Measurements from ENCODE around the gene UPK1B. TPM values are rescaled to one million over a fixed set of nuclear protein-coding genes. Genes with fewer than 3 reads are reported as not detected.
"Not testable (repeated sequence)": the region's sequence is repeated elsewhere in the genome, so short reads cannot be mapped to it uniquely, and the experiment has no call there.

Gene UPK1B
- total and polyA plus RNA-seq, 2 donors (not counting 3 experiments of a cell fraction or from before 2014, with no cell fraction given), result not detected

DNA sequence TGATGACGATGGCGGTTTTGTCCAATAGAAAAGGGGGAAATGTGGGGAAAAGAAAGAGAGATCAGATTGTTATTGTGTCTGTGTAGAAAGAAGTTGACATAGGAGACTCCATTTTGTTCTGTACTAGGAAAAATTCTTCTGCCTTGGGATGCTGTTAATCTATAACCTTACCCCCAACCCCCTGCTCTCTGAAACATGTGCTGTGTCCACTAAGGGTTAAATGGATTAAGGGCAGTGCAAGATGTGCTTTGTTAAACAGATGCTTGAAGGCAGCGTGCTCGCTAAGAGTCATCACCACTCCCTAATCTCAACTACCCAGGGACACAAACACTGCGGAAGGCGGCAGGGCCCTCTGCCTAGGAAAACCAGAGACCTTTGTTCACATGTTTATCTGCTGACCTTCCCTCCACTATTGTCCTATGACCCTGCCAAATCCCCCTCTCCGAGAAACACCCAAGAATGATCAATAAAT, 69.7 kb downstream of the UPK1B start:
- DNase-seq (ENCODE audit: low read depth, low spot score); FAIRE-seq; dilution Hi-C loops (cut with MboI; ENCODE audit: extremely low pct_ligation_motif_present, low sequenced_read_pairs); H2AFZ ChIP-seq (ENCODE audit: low read depth, low read length); H3K36me3 ChIP-seq (ENCODE audit: control insufficient read depth in 2 of 2, extremely low read depth in 1 of 2, insufficient read depth in 2 of 2, low read length in 2 of 2); POLR2A ChIA-PET; H3K4me2 ChIP-seq (ENCODE audit: insufficient read depth, low read length); H4K20me1 ChIP-seq (replicated peaks; ENCODE audit: control insufficient read depth, extremely low read depth, insufficient read depth, low read length); H3K9me1 ChIP-seq (replicated peaks; ENCODE audit: control insufficient read depth, extremely low read depth, insufficient read depth, low read length); H3K9me3 ChIP-seq (replicated peaks; ENCODE audit: control insufficient read depth, insufficient read depth, low read length); H3K4me3 ChIP-seq (replicated peaks in 1 of 3; ENCODE audit: insufficient read depth in 1 of 3, low read depth in 1 of 3, low read length in 3 of 3); H3K27ac ChIP-seq (ENCODE audit: insufficient read depth, low read depth, low read length); H3K9ac ChIP-seq (replicated peaks; ENCODE audit: extremely low read depth, insufficient read depth, low read length); H3K27me3 ChIP-seq (ENCODE audit: control insufficient read depth in 2 of 2, insufficient read depth in 2 of 2, low read length in 2 of 2); BruUV-seq (replicated peaks); H3K79me2 ChIP-seq (ENCODE audit: control insufficient read depth, insufficient read depth, low read length); intact Hi-C loops (cut with micrococcal nuclease); CTCF ChIA-PET: not testable (repeated sequence)
- H3K4me1 ChIP-seq (ENCODE audit: control insufficient read depth, extremely low read depth, insufficient read depth, low read length), result peaks cover 13% of the 10 kb centered on the region

GRCh38 chr3:119243712-119244111, 70.3 kb downstream of the UPK1B start:
- dilution Hi-C loops (cut with MboI; ENCODE audit: extremely low pct_ligation_motif_present, low sequenced_read_pairs) (no loop called here), intact Hi-C loops (cut with micrococcal nuclease) (no loop called here)
- Histone ChIP-seq H3K9me3 (replicated peaks; ENCODE audit: control insufficient read depth, insufficient read depth, low read length) (no peaks in the 10 kb centered on the region), H3K27me3 (ENCODE audit: control insufficient read depth in 2 of 2, insufficient read depth in 2 of 2, low read length in 2 of 2) (no peaks in the 10 kb centered on the region), H2AFZ (ENCODE audit: low read depth, low read length) (no peak overlapping the region), H3K9ac (replicated peaks; ENCODE audit: extremely low read depth, insufficient read depth, low read length) (no peak overlapping the region), H3K79me2 (ENCODE audit: control insufficient read depth, insufficient read depth, low read length) (no peaks in the 10 kb centered on the region), H4K20me1 (replicated peaks; ENCODE audit: control insufficient read depth, extremely low read depth, insufficient read depth, low read length) (no peaks in the 10 kb centered on the region), H3K4me2 (ENCODE audit: insufficient read depth, low read length) (no peak overlapping the region), H3K27ac (ENCODE audit: insufficient read depth, low read depth, low read length) (no peak overlapping the region), H3K4me3 (replicated peaks in 1 of 3; ENCODE audit: insufficient read depth in 1 of 3, low read depth in 1 of 3, low read length in 3 of 3) (no peak overlapping the region), H3K9me1 (replicated peaks; ENCODE audit: control insufficient read depth, extremely low read depth, insufficient read depth, low read length) (no peaks in the 10 kb centered on the region), H3K36me3 (ENCODE audit: control insufficient read depth in 2 of 2, extremely low read depth in 1 of 2, insufficient read depth in 2 of 2, low read length in 2 of 2) (no peaks in the 10 kb centered on the region), H3K4me1 (ENCODE audit: control insufficient read depth, extremely low read depth, insufficient read depth, low read length) (peaks cover 13% of the 10 kb centered on the region)
- ChIA-PET CTCF (interaction anchor here (0.7 to 1.0 kb wide), 3 partner anchors 14 to 283 kb away, joined by 3 to 4 read pairs (median 4); no protein-coding TSS in a partner anchor), POLR2A (no interaction called here)
- BruUV-seq (replicated peaks), result no TSS peak
- TF ChIP-seq JUN (IDR thresholded peaks at IDR 0.05; ENCODE audit: borderline replicate concordance, insufficient read depth, insufficient read length, low read depth), result no peak
- no peak for TF ChIP-seq EZH2 (IDR thresholded peaks at IDR 0.05; ENCODE audit: borderline replicate concordance, low read depth, low read length, severe bottlenecking)
- TF ChIP-seq, protein P1, sequence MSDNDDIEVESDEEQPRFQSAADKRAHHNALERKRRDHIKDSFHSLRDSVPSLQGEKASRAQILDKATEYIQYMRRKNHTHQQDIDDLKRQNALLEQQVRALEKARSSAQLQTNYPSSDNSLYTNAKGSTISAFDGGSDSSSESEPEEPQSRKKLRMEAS (IDR thresholded peaks at IDR 0.05; ENCODE audit: insufficient read depth, insufficient read length), result no peak
- no peak for DNase-seq (ENCODE audit: low read depth, low spot score)
- FAIRE-seq, result no peak
